ENCODE results near the gene GPR156. TPM values are rescaled to one million over a fixed set of nuclear protein-coding genes. Genes with fewer than 3 reads are reported as not detected.

Gene GPR156
- total RNA-seq, 1 experiment from 2014 or later = 0.15 TPM

GRCh38 chr3:120275618-120276017 is 9.4 kb downstream of the GPR156 start:
- no peak for ATAC-seq
- no TSS peak for BruUV-seq (replicated peaks)

More at GRCh38 chr3:120275618-120276017, 9.4 kb downstream of the GPR156 start:
- H4K20me1 ChIP-seq (ENCODE audit: insufficient read depth) = no peaks in the 10 kb centered on the region
- ChIA-PET CTCF (no interaction called here), RAD21 (ENCODE audit: low non-redundant PET in 1 of 2, low total read pairs in 2 of 2, uncharacterized antibody in 2 of 2, unreplicated experiment in 2 of 2) (no interaction called here), POLR2A (no interaction called here)
- no peaks in the 10 kb centered on the region for H3K27me3 ChIP-seq (ENCODE audit: insufficient read depth, low read length)
- H3K4me3 ChIP-seq (replicated peaks in 1 of 2; ENCODE audit: low read depth in 1 of 2, low read length in 2 of 2) = no peak overlapping the region
- no peaks in the 10 kb centered on the region for H3K9me2 ChIP-seq (ENCODE audit: insufficient read depth)
- H2AFZ ChIP-seq (ENCODE audit: low read depth, low read length, poor library complexity, severe bottlenecking) = no peak overlapping the region
- no peak overlapping the region for H3K27ac ChIP-seq (ENCODE audit: low read depth, low read length)
- H3K36me3 ChIP-seq (ENCODE audit: control insufficient read depth in 1 of 2, insufficient read depth in 2 of 2, low read length in 2 of 2) = no peaks in the 10 kb centered on the region
- intact Hi-C loops (cut with micrococcal nuclease) = no loop called here
- H3K4me1 ChIP-seq (ENCODE audit: control insufficient read depth in 1 of 2, insufficient read depth in 2 of 2, low read length in 2 of 2) = no peaks in the 10 kb centered on the region
- TF ChIP-seq RAD21 (IDR thresholded peaks at IDR 0.05; ENCODE audit: low read depth) (no peak), CTCF (IDR thresholded peaks at IDR 0.05 in 2 of 3, conservative IDR thresholded peaks at IDR 0.05 in 1 of 3; ENCODE audit: borderline replicate concordance in 1 of 3, insufficient read depth in 1 of 3, low read depth in 2 of 3, low read length in 2 of 3) (no peak), MAX (IDR thresholded peaks at IDR 0.05) (no peak), EZH2phosphoT487 (IDR thresholded peaks at IDR 0.05; ENCODE audit: borderline replicate concordance) (no peak), CBX3 (IDR thresholded peaks at IDR 0.05; ENCODE audit: low read depth) (no peak), REST (IDR thresholded peaks at IDR 0.05; ENCODE audit: low read depth) (no peak), SRF (IDR thresholded peaks at IDR 0.05; ENCODE audit: low read depth) (no peak), FOSL1 (IDR thresholded peaks at IDR 0.05; ENCODE audit: low read depth) (no peak), SP1 (IDR thresholded peaks at IDR 0.05; ENCODE audit: low read depth) (no peak), CEBPB (IDR thresholded peaks at IDR 0.05; ENCODE audit: low read depth) (no peak), EGR1 (IDR thresholded peaks at IDR 0.05; ENCODE audit: low read depth) (no peak), ZNF274 (IDR thresholded peaks at IDR 0.05; ENCODE audit: low read depth, low read length) (no peak), JUND (IDR thresholded peaks at IDR 0.05) (no peak), POLR2AphosphoS5 (IDR thresholded peaks at IDR 0.05; ENCODE audit: low read depth, low read length) (no peak), ZBTB33 (IDR thresholded peaks at IDR 0.05; ENCODE audit: extremely low read depth, insufficient replicate concordance, low read length) (no peak)
- no peak overlapping the region for H3K9ac ChIP-seq (ENCODE audit: low read length)
- no peak overlapping the region for H3K4me2 ChIP-seq (ENCODE audit: low read length)
- DNase-seq (ENCODE audit: low read depth, low spot score) = no peak
- no peaks in the 10 kb centered on the region for H3K79me2 ChIP-seq (ENCODE audit: insufficient read depth, low read length)
- no peaks in the 10 kb centered on the region for H3K9me3 ChIP-seq (ENCODE audit: control insufficient read depth in 1 of 2, insufficient read depth in 1 of 2, low read depth in 1 of 2, low read length in 2 of 2)
